HUES48 (cell line): ENCODE data around the gene NCOA5.

Experiments
- H3K27ac ChIP-seq: one replicate; pipeline ENCODE4 v1.7.0; 2013; ENCODE audit warnings: low read depth, low read length, inconsistent platforms
- H3K27me3 ChIP-seq: 2 replicates; pipeline ENCODE4 v1.6.1; 2013; ENCODE audit warnings: mild to moderate bottlenecking, low read length; ENCODE audit not compliant: control insufficient read depth, insufficient read depth
- H3K36me3 ChIP-seq: 2 replicates; pipeline ENCODE4 v1.6.1; 2013; ENCODE audit warnings: low read length; ENCODE audit not compliant: control insufficient read depth, insufficient read depth
- H3K4me1 ChIP-seq: 2 replicates; pipeline ENCODE4 v1.6.1; 2013; ENCODE audit warnings: mild to moderate bottlenecking, low read length; ENCODE audit not compliant: control insufficient read depth, insufficient read depth
- H3K4me3 ChIP-seq: 2 replicates; pipeline ENCODE4 v1.5.1; 2013; ENCODE audit warnings: mild to moderate bottlenecking, low read depth, low read length
- H3K9ac ChIP-seq: 2 replicates; pipeline ENCODE4 v1.6.1; 2013; ENCODE audit warnings: mild to moderate bottlenecking, low read depth, low read length, moderate library complexity
- H3K9me3 ChIP-seq: 2 replicates; pipeline ENCODE4 v1.6.1; 2013; ENCODE audit warnings: low read length; ENCODE audit not compliant: control insufficient read depth, insufficient read depth

The NCOA5 gene

DNA sequence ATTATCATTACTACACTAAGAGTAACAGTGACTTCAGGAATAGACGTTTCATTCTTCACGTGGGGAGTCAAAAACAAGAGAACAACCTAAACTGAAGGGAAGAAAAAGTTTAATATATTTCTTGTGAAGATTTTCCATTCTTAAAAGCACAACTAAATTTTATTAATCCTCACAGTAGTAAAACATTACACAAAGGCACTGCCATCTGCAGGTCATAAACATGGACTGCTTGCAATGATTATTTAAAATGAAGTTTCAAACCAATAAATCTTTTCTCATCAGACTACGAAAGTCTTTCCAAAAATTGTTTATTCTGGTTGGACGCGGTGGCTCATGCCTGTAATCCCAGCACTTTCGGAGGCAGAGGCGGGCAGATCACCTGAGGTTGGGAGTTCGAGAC lies 2.6 kb downstream of the NCOA5 start:
- H3K9me3 ChIP-seq = no peaks in the 10 kb centered on the region
- no peaks in the 10 kb centered on the region for H3K27me3 ChIP-seq
- H3K36me3 ChIP-seq = no peaks in the 10 kb centered on the region
- H3K27ac ChIP-seq = no peak overlapping the region
- peaks cover 30% of the 10 kb centered on the region for H3K4me1 ChIP-seq
- H3K4me3 ChIP-seq = no peak overlapping the region
- H3K9ac ChIP-seq = no peak overlapping the region

DNA sequence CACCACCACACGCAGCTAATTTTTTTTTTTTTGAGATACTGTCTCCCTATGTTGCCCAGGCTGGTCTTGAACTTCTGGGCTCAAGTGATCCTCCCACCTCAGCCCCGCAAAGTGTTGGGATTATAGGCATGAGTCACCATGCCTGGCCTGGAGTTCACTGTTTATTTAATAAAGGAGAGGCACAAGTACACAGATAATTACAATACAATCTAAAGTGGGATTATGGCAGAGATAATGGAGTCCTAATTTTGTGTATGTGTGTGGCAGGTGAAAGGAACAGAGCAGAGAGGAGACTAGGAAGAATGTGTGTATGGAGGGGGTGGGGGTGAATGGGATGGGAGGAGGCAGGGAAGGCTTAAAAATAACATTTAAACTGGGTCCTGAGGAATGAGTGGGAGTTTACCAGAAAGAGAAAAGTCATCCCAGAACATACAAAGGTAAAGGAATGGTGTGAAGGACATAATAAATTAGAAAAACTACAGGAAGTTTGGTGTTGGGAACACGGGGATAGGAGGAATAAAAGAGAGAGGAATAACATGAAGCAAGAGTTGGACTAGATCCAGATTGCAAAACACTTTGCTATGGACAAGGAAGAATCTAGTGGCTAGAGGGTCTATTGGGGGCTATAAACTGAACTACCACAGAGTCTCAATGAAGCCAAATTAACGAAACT lies 4.4 kb downstream of the NCOA5 start:
- no peak overlapping the region for H3K27ac ChIP-seq
- peaks cover 35% of the 10 kb centered on the region for H3K4me1 ChIP-seq
- no peaks in the 10 kb centered on the region for H3K27me3 ChIP-seq
- no peak overlapping the region for H3K4me3 ChIP-seq
- no peaks in the 10 kb centered on the region for H3K36me3 ChIP-seq
- H3K9ac ChIP-seq = no peak overlapping the region
- no peaks in the 10 kb centered on the region for H3K9me3 ChIP-seq

DNA sequence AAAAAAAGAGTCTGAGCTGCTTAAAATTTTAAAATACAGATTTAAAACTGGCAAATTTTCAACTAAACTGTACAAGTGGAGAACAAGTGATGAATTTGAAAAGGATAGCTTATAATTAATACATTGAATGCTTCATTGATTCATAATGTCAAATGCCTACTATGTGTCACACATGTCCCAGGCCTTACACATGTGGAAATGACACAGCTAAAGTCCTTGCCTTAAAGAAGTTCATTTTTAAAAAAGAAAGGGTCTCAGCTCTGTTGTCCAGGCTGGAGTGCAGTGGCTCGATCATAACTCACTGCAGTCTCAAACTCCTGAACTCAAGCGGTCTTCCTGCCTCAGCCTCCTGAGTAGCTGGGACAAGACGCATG lies 5.0 kb downstream of the NCOA5 start:
- H3K36me3 ChIP-seq = no peaks in the 10 kb centered on the region
- H3K27ac ChIP-seq = no peak overlapping the region
- H3K27me3 ChIP-seq = no peaks in the 10 kb centered on the region
- peaks cover 35% of the 10 kb centered on the region for H3K4me1 ChIP-seq
- no peaks in the 10 kb centered on the region for H3K9me3 ChIP-seq
- H3K9ac ChIP-seq = no peak overlapping the region
- no peak overlapping the region for H3K4me3 ChIP-seq

DNA sequence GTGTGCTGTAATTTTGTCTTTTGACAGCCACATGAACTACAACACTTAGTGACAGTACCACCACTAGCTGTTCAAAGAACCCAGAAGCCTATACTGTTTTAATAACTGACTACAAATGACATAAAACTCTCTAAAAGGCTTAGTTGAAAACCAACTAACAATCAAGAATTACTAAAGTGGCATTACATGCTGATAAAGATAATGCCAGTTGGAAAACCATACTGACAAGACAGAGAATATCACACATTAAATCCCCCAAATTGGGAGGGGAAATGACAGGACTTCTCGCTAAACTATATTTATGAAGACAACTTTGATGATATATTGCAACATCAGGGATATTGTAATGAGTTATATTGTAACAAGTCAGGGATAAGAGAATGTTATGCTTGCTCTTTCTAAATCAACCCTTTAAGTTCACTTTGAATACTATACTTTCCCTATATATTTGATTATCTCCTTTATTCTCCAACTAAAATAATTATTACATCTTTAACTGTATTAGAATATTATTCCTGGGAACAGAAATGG lies 6.2 kb downstream of the NCOA5 start:
- Histone ChIP-seq H3K9me3 (no peaks in the 10 kb centered on the region), H3K27me3 (no peaks in the 10 kb centered on the region), H3K4me1 (peaks cover 35% of the 10 kb centered on the region), H3K27ac (no peak overlapping the region), H3K9ac (no peak overlapping the region), H3K4me3 (no peak overlapping the region), H3K36me3 (peaks cover 12% of the 10 kb centered on the region)

DNA sequence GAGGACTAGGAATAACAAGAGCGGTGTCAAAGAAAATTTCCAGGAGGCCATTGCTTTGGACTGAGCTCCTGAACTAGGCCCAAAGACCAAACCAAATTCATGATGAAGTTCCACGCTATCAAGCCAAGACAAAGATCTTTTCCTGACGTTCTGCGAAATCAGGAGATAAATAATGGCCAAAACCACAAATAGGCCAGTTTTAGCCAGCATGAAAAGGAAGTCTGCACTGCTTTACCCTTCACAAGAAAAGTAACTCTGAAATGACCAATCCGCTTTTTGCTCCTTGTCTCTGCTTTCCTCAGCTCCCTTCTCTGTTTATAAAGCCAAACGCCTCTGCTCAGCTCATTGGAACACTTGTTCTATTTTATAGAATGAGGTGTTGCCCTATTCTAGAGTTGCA lies 6.7 kb downstream of the NCOA5 start:
- no peaks in the 10 kb centered on the region for H3K27me3 ChIP-seq
- H3K9ac ChIP-seq = no peak overlapping the region
- H3K4me1 ChIP-seq = peaks cover 32% of the 10 kb centered on the region
- H3K4me3 ChIP-seq = no peak overlapping the region
- no peak overlapping the region for H3K27ac ChIP-seq
- no peaks in the 10 kb centered on the region for H3K9me3 ChIP-seq
- H3K36me3 ChIP-seq = peaks cover 16% of the 10 kb centered on the region

DNA sequence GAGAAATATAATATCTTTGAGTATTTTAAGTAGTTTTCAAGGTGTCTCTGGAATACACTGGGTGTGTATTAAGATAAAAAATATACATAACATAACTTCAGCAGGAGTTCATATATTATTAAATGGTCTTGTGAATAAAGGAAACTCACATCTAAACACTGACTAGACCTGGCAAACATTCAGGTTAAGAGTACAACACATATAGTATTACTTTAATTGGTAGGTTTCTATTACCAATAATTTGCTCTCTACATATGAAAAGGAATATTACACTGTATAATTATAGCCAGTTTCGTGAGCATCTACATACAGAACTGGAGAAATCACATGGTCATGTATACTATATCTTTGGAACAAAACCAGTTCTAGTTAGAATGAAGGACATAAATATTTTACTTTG lies 8.7 kb downstream of the NCOA5 start:
- Histone ChIP-seq H3K36me3 (peaks cover 26% of the 10 kb centered on the region), H3K4me1 (peaks cover 47% of the 10 kb centered on the region), H3K27ac (no peak overlapping the region), H3K9me3 (no peaks in the 10 kb centered on the region), H3K4me3 (no peak overlapping the region), H3K9ac (no peak overlapping the region), H3K27me3 (no peaks in the 10 kb centered on the region)

DNA sequence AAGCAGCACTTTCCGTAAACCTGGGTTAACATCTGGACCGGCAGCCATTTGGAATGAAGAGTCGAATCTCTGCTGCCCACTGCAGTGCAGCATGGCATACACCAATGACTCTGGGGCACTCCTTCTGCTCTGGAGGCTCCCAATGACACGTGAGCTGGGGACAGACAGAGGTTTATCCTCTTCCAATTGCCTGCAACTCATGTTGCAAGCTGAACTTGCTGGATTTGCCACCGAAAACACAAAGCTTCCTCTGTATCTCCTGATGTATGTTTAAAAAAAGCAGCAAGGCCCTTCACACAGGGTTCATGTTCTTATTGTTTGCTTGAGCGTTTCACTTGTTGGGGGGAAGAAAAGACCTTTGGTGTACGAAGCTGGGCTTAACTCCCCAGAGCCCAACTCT lies 10.8 kb downstream of the NCOA5 start:
- Histone ChIP-seq H3K27ac (no peak overlapping the region), H3K27me3 (no peaks in the 10 kb centered on the region), H3K36me3 (peaks cover 35% of the 10 kb centered on the region), H3K4me3 (no peak overlapping the region), H3K9me3 (no peaks in the 10 kb centered on the region), H3K4me1 (peaks cover 55% of the 10 kb centered on the region), H3K9ac (no peak overlapping the region)

DNA sequence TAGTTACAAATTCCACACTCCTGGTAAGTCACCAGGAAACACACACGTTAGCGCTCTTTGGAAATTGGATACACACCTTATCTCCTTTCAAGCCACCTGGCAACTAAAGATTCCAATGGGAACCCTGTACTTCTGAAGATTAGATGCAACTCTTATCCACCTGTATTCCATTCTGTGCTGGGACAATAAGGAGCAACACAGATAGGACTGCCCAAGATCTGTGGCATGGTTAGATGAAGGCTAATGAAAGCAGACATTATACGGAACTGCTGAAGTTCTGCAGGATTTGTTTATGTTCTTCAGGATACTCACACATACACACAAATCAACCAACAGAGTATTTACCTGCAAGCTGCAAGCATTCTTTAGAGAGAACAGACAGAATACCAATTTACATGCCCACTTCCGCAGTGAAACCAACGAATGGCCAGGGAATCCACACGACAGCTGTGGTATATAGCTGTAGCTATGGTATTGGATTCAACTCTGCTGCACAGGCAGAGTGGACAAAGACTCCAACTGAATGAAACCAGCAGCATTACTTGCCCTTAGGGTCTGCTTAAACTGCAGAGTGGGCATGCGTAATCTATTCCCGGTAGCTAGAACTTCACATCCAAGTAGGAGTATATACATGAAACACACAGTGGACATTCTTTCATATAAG lies 12.0 kb downstream of the NCOA5 start:
- Histone ChIP-seq H3K4me1 (peaks cover 55% of the 10 kb centered on the region), H3K36me3 (peaks cover 35% of the 10 kb centered on the region), H3K9ac (no peak overlapping the region), H3K4me3 (no peak overlapping the region), H3K27ac (no peak overlapping the region), H3K27me3 (no peaks in the 10 kb centered on the region), H3K9me3 (no peaks in the 10 kb centered on the region)

DNA sequence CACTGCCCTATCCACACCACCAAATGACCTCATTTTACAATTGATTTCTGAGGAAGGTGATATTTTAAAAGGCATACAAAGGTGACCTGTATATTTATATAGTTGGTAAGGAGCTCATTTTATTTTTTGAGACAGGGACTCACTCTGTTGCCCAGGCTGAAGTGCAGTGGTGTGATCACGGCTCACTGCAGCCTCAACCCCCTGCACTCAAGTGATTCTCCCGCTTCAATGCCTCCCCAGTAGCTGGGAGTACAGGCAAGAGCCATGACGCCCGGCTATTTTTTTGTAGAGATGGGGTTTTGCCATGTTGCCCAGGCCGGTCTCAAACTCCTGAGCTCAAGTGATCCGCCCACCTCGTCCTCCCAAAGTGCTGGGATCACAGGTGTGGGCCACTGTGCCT lies 13.0 kb downstream of the NCOA5 start:
- Histone ChIP-seq H3K4me3 (no peak overlapping the region), H3K27me3 (no peaks in the 10 kb centered on the region), H3K27ac (peak overlapping the region; percentile 52), H3K36me3 (peaks cover 35% of the 10 kb centered on the region), H3K4me1 (peaks cover 51% of the 10 kb centered on the region), H3K9me3 (no peaks in the 10 kb centered on the region), H3K9ac (no peak overlapping the region)

DNA sequence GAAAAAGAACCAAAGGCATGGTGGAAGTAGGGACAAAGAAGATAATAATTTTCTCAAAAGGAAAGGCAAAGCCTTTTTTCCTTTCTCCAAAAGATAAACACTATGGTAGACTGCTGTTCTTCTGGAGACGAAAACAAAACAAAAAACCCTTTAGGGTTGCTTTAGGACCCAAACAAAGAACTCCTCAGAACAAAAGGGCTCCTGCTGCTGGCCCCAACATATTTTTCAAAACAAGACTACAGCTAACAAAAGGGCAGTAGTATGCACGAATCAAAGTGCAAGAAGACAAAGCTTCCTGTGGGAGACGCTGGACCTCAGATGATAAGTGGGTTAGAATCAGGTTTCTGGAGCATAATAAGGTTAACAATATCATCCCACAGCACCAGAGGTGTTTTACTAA lies 15.8 kb downstream of the NCOA5 start:
- peaks cover 42% of the 10 kb centered on the region for H3K36me3 ChIP-seq
- H3K4me3 ChIP-seq = peak overlapping the region; percentile 1; the same call in 1 of the 2 replicates
- H3K27me3 ChIP-seq = no peaks in the 10 kb centered on the region
- peaks cover 60% of the 10 kb centered on the region for H3K4me1 ChIP-seq
- no peak overlapping the region for H3K9ac ChIP-seq
- H3K27ac ChIP-seq = peak overlapping the region; percentile 88
- no peaks in the 10 kb centered on the region for H3K9me3 ChIP-seq

DNA sequence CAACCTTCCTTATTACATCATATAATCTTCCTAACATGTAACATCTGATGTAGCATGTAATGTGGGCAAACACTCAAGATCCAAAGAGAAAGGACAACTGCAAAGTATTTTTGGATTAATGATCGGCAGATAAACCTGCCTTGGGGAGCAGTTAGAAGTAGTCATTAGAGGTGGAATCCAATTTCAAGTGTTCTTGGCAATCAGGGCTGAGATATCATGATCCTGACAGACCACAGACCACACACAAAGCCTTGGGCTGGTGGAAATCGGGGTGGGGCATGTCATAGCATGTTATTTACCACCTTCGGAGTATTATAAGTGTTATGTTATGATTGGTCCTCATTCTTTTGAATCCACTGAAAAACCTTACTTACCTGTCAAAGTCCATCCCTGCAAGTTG lies 16.3 kb downstream of the NCOA5 start:
- Histone ChIP-seq H3K9me3 (no peaks in the 10 kb centered on the region), H3K4me3 (no peak overlapping the region), H3K9ac (no peak overlapping the region), H3K27me3 (no peaks in the 10 kb centered on the region), H3K36me3 (peaks cover 40% of the 10 kb centered on the region), H3K4me1 (peaks cover 60% of the 10 kb centered on the region), H3K27ac (peak overlapping the region; percentile 88)
